GM18868 (cell line): ENCODE results near the gene RAD51B.

Source experiments
- ATAC-seq: cut with Tn5 transposase; IDR thresholded peaks from one replicate; pipeline ENCODE4 v1.9.1; 2021; ENCODE audit warnings: mild to moderate bottlenecking, moderate library complexity; ENCODE audit not compliant: unreplicated experiment

RAD51B gene

GRCh38 chr14:68511129-68512047 is 691.8 kb downstream of the RAD51B start:
- no peak for ATAC-seq

GRCh38 chr14:68512088-68512487 is 692.5 kb downstream of the RAD51B start:
- no peak for ATAC-seq

GRCh38 chr14:68513137-68513536 is 693.6 kb downstream of the RAD51B start:
- peak; percentile 25 for ATAC-seq

GRCh38 chr14:68513838-68514607 is 694.4 kb downstream of the RAD51B start:
- peak; percentile 78 for ATAC-seq

GRCh38 chr14:68514608-68515194 is 695.1 kb downstream of the RAD51B start:
- ATAC-seq: no peak

GRCh38 chr14:68516342-68516741 is 696.8 kb downstream of the RAD51B start:
- ATAC-seq: no peak

- ATAC-seq: no peak
Observed at GRCh38 chr14:68518166-68518565, 698.6 kb downstream of the RAD51B start.

- ATAC-seq: no peak
Observed at GRCh38 chr14:68518761-68519670, 699.4 kb downstream of the RAD51B start.

GRCh38 chr14:68519671-68520187 is 700.1 kb downstream of the RAD51B start:
- peak; percentile 39 for ATAC-seq

GRCh38 chr14:68520637-68521556 is 701.3 kb downstream of the RAD51B start:
- no peak for ATAC-seq

GRCh38 chr14:68521557-68521901 is 702.0 kb downstream of the RAD51B start:
- no peak for ATAC-seq

- ATAC-seq: no peak
Observed at GRCh38 chr14:68521961-68522509, 702.5 kb downstream of the RAD51B start.

- no peak for ATAC-seq
Observed at GRCh38 chr14:68522510-68523325, 703.1 kb downstream of the RAD51B start.

GRCh38 chr14:68523326-68523610 is 703.7 kb downstream of the RAD51B start:
- ATAC-seq: no peak

GRCh38 chr14:68523989-68524725 is 704.6 kb downstream of the RAD51B start:
- ATAC-seq: no peak

- ATAC-seq: no peak
Observed at GRCh38 chr14:68525516-68525915, 705.9 kb downstream of the RAD51B start.

GRCh38 chr14:68526512-68527091 is 707.0 kb downstream of the RAD51B start:
- ATAC-seq: no peak
